ENCODE results near the gene DMD. TPM values are rescaled to one million over a fixed set of nuclear protein-coding genes. Genes with fewer than 3 reads are reported as not detected.

The DMD gene
- total RNA-seq, 1 donor from 2014 or later: 22.2 TPM

DNA sequence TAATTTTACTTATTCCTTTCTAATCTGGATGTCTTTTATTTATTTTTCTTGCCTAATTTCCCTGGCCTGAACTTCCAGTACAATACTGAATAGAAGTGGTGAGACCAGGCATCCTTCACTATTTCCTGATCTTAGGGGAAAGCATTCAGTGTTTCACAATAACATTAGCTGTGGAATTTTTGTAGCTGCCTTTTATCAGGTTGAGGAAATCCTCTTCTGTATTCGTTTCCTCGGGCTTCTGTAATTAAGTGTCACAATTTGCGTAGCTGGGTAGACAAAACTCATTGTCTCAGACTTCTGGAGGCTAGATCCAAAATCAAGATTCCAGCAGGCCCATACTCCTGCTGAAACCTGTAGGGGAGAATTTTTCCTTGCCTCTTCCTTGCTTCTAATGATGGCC, 1541.1 kb downstream of the DMD start:
- Histone ChIP-seq H3K4me1 (ENCODE audit: insufficient read depth, low read length) (no peaks in the 10 kb centered on the region), H4K20me1 (ENCODE audit: insufficient read depth, low read length) (no peaks in the 10 kb centered on the region), H3K9ac (ENCODE audit: low read length) (no peak overlapping the region), H3K4me3 (ENCODE audit: insufficient read depth, low read depth, low read length) (no peak overlapping the region), H3K4me2 (ENCODE audit: low read length) (no peak overlapping the region), H2AFZ (ENCODE audit: low read depth, low read length) (no peak overlapping the region), H3K36me3 (ENCODE audit: insufficient read depth, low read length) (no peaks in the 10 kb centered on the region), H3K79me2 (ENCODE audit: insufficient read depth, low read length) (no peaks in the 10 kb centered on the region), H3K27ac (ENCODE audit: low read depth, low read length) (no peak overlapping the region), H3K27me3 (ENCODE audit: insufficient read depth, low read length) (no peaks in the 10 kb centered on the region), H3K9me3 (ENCODE audit: insufficient read depth, low read depth, low read length) (no peaks in the 10 kb centered on the region)
- H3K27ac Mint-ChIP-seq (ENCODE audit: unreplicated experiment): no peak overlapping the region
- no peak for FAIRE-seq
- no peaks in the 10 kb centered on the region for H3K36me3 Mint-ChIP-seq (ENCODE audit: low read depth, unreplicated experiment)
- H3K4me3 Mint-ChIP-seq (ENCODE audit: unreplicated experiment): no peak overlapping the region
- no peak for TF ChIP-seq EZH2 (IDR thresholded peaks at IDR 0.05; ENCODE audit: insufficient read depth, low read length)
- TF ChIP-seq, protein P1, sequence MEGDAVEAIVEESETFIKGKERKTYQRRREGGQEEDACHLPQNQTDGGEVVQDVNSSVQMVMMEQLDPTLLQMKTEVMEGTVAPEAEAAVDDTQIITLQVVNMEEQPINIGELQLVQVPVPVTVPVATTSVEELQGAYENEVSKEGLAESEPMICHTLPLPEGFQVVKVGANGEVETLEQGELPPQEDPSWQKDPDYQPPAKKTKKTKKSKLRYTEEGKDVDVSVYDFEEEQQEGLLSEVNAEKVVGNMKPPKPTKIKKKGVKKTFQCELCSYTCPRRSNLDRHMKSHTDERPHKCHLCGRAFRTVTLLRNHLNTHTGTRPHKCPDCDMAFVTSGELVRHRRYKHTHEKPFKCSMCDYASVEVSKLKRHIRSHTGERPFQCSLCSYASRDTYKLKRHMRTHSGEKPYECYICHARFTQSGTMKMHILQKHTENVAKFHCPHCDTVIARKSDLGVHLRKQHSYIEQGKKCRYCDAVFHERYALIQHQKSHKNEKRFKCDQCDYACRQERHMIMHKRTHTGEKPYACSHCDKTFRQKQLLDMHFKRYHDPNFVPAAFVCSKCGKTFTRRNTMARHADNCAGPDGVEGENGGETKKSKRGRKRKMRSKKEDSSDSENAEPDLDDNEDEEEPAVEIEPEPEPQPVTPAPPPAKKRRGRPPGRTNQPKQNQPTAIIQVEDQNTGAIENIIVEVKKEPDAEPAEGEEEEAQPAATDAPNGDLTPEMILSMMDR (IDR thresholded peaks at IDR 0.05; ENCODE audit: insufficient read depth, low read depth, low read length): no peak
- H3K27me3 Mint-ChIP-seq (ENCODE audit: low read depth, unreplicated experiment): no peaks in the 10 kb centered on the region
- no peaks in the 10 kb centered on the region for H3K4me1 Mint-ChIP-seq (ENCODE audit: low read depth, unreplicated experiment)
- peaks cover 3% of the 10 kb centered on the region for H3K9me3 Mint-ChIP-seq (ENCODE audit: unreplicated experiment)
- DNase-seq (ENCODE audit: low read depth): no peak

DNA sequence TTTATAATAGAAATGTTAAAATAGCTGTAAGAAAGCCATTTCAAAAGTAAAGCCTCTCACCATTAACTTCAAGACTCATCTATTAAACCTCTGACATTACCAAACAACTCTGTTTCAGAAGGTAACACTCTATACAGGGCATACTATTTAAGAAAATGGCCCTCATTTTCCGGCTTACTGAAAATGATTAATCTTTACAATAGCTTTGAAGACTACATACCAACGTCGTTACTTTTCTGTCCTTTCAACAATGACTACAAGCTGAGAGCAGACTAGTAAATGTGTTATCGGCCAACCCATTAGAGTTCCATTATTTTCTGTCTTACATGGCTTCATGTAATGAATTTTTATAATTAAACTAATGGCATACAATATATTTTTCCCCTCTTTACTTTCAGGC, 1545.9 kb downstream of the DMD start:
- Mint-ChIP-seq H3K4me1 (ENCODE audit: low read depth, unreplicated experiment) (no peaks in the 10 kb centered on the region), H3K4me3 (ENCODE audit: unreplicated experiment) (no peak overlapping the region), H3K9me3 (ENCODE audit: unreplicated experiment) (no peaks in the 10 kb centered on the region), H3K27me3 (ENCODE audit: low read depth, unreplicated experiment) (no peaks in the 10 kb centered on the region), H3K27ac (ENCODE audit: unreplicated experiment) (no peak overlapping the region), H3K36me3 (ENCODE audit: low read depth, unreplicated experiment) (no peaks in the 10 kb centered on the region)
- FAIRE-seq (no peak), DNase-seq (ENCODE audit: low read depth) (no peak)
- no peak for TF ChIP-seq EZH2 (IDR thresholded peaks at IDR 0.05; ENCODE audit: insufficient read depth, low read length)
- TF ChIP-seq, protein P1 (IDR thresholded peaks at IDR 0.05; ENCODE audit: insufficient read depth, low read depth, low read length): no peak
- no peak overlapping the region for H3K9ac ChIP-seq (ENCODE audit: low read length)
- H3K4me2 ChIP-seq (ENCODE audit: low read length): no peak overlapping the region
- H4K20me1 ChIP-seq (ENCODE audit: insufficient read depth, low read length): no peaks in the 10 kb centered on the region
- no peak overlapping the region for H2AFZ ChIP-seq (ENCODE audit: low read depth, low read length)
- H3K79me2 ChIP-seq (ENCODE audit: insufficient read depth, low read length): no peaks in the 10 kb centered on the region
- no peak overlapping the region for H3K4me3 ChIP-seq (ENCODE audit: insufficient read depth, low read depth, low read length)
- H3K4me1 ChIP-seq (ENCODE audit: insufficient read depth, low read length): no peaks in the 10 kb centered on the region
- no peak overlapping the region for H3K27ac ChIP-seq (ENCODE audit: low read depth, low read length)
- no peaks in the 10 kb centered on the region for H3K9me3 ChIP-seq (ENCODE audit: insufficient read depth, low read depth, low read length)
- H3K36me3 ChIP-seq (ENCODE audit: insufficient read depth, low read length): no peaks in the 10 kb centered on the region
- no peaks in the 10 kb centered on the region for H3K27me3 ChIP-seq (ENCODE audit: insufficient read depth, low read length)

DNA sequence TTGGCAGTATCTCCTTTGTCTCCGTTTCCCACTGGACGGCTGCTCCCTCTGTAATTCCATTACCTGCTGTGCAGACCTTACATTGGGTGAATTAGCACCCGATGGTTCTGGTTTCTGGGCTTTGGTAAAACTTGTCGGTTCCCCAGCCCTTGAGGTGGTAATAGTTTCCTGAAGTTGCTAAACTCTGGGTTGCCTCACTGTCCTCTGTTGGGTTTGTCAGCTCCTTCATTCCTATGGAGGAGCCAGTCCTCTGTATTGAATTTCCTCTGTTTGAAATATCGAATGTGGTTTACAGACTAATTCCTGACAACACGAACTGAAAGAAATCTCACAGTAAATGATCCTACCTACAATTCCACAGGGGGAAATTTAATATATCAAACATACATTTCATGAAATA, 1548.2 kb downstream of the DMD start:
- no peak overlapping the region for H3K9ac ChIP-seq (ENCODE audit: low read length)
- Mint-ChIP-seq H3K4me3 (ENCODE audit: unreplicated experiment) (no peak overlapping the region), H3K36me3 (ENCODE audit: low read depth, unreplicated experiment) (no peaks in the 10 kb centered on the region), H3K9me3 (ENCODE audit: unreplicated experiment) (no peaks in the 10 kb centered on the region), H3K27me3 (ENCODE audit: low read depth, unreplicated experiment) (no peaks in the 10 kb centered on the region), H3K4me1 (ENCODE audit: low read depth, unreplicated experiment) (no peaks in the 10 kb centered on the region), H3K27ac (ENCODE audit: unreplicated experiment) (no peak overlapping the region)
- TF ChIP-seq EZH2 (IDR thresholded peaks at IDR 0.05; ENCODE audit: insufficient read depth, low read length): no peak
- TF ChIP-seq, protein P1 (IDR thresholded peaks at IDR 0.05; ENCODE audit: insufficient read depth, low read depth, low read length): no peak
- no peak for FAIRE-seq
- no peak overlapping the region for H3K27ac ChIP-seq (ENCODE audit: low read depth, low read length)
- H4K20me1 ChIP-seq (ENCODE audit: insufficient read depth, low read length): no peaks in the 10 kb centered on the region
- no peaks in the 10 kb centered on the region for H3K79me2 ChIP-seq (ENCODE audit: insufficient read depth, low read length)
- H3K36me3 ChIP-seq (ENCODE audit: insufficient read depth, low read length): no peaks in the 10 kb centered on the region
- H3K4me2 ChIP-seq (ENCODE audit: low read length): no peak overlapping the region
- no peak overlapping the region for H2AFZ ChIP-seq (ENCODE audit: low read depth, low read length)
- H3K9me3 ChIP-seq (ENCODE audit: insufficient read depth, low read depth, low read length): no peaks in the 10 kb centered on the region
- no peaks in the 10 kb centered on the region for H3K4me1 ChIP-seq (ENCODE audit: insufficient read depth, low read length)
- H3K27me3 ChIP-seq (ENCODE audit: insufficient read depth, low read length): no peaks in the 10 kb centered on the region
- H3K4me3 ChIP-seq (ENCODE audit: insufficient read depth, low read depth, low read length): no peak overlapping the region
- no peak for DNase-seq (ENCODE audit: low read depth)

Measured in astrocyte (in vitro differentiated cells and primary cell).